GM12878 (cell line): ENCODE results near the gene MRPS12. TPM values are rescaled to one million over a fixed set of nuclear protein-coding genes. Genes with fewer than 3 reads are reported as not detected.

Source experiments
- ATAC-seq: fragments of 200-7000 bp; cut with Tn5 transposase; 3 replicates; pipeline ENCODE4 v1.9.1; 2020; ENCODE audit warnings: mild to moderate bottlenecking, moderate library complexity
- BruUV-seq: library from RNA; stranded (reverse); fragments of 400-500 nt; replicated peaks from 2 replicates; lab custom pipeline; 2021; lab: Mats Ljungman, UMichigan
- CTCF ChIA-PET: fragments of 300-600 bp; sonication (Branson Sonifier 250); formaldehyde crosslinking; extraction: SDS; loops from one replicate; lab custom pipeline; 2021; ENCODE audit warnings: inconsistent platforms; lab: Yijun Ruan, JAX
- POLR2A ChIA-PET: fragments of 350-600 bp; formaldehyde crosslinking; extraction: SDS; loops from one replicate; lab custom pipeline; 2021; ENCODE audit warnings: inconsistent platforms; lab: Charles Lee
- RAD21 ChIA-PET: fragments of 300-600 bp; sonication (Branson Sonifier 250); formaldehyde crosslinking; loops from one replicate; lab custom pipeline; 2023; ENCODE audit warnings: antibody characterized with exemption; ENCODE audit not compliant: unreplicated experiment; lab: Charles Lee
- SMC1A ChIA-PET: fragments of 300-600 bp; sonication (Branson Sonifier 250); formaldehyde crosslinking; loops from one replicate; lab custom pipeline; 2023; ENCODE audit not compliant: unreplicated experiment, uncharacterized antibody; lab: Charles Lee
- DNase-seq: peaks from one replicate; pipeline ENCODE4 v3.0.0-alpha.2; 2011; ENCODE audit warnings: low read depth, low spot score
- FAIRE-seq: peaks from 3 replicates; lab custom pipeline; 2011; peaks lifted over from hg19 to GRCh38; lab: Jason Lieb, UNC
- H2AFZ ChIP-seq: 2 replicates; pipeline ENCODE4 v1.6.0; 2011; ENCODE audit warnings: low read depth, low read length, control low read depth; ENCODE audit not compliant: control insufficient read depth
- H3K27ac ChIP-seq: 2 replicates; pipeline ENCODE4 v1.5.1; 2011; ENCODE audit warnings: control low read depth; ENCODE audit not compliant: control insufficient read depth, insufficient read depth
- H3K27me3 ChIP-seq, 2 experiments: replicated peaks in 1 of 2; 2 replicates each; pipeline versions ENCODE4 v1.6.0 to v1.6.1; 2011; ENCODE audit warnings: low read length in 1 of 2; ENCODE audit not compliant: control insufficient read depth in 2 of 2, insufficient read depth in 2 of 2
- H3K36me3 ChIP-seq, 2 experiments: 2 replicates each; pipeline ENCODE4 v1.5.1; 2011; ENCODE audit warnings: low read length in 1 of 2; ENCODE audit not compliant: control insufficient read depth in 2 of 2, insufficient read depth in 2 of 2
- H3K4me1 ChIP-seq: 2 replicates; pipeline ENCODE4 v1.6.1; 2011; ENCODE audit warnings: mild to moderate bottlenecking, low read length, moderate library complexity, mixed read lengths; ENCODE audit not compliant: control insufficient read depth, insufficient read depth
- H3K4me2 ChIP-seq: 2 replicates; pipeline ENCODE4 v1.6.0; 2011; ENCODE audit warnings: control low read depth; ENCODE audit not compliant: control insufficient read depth, insufficient read depth
- H3K4me3 ChIP-seq: fragments of 200-600 bp; sonication (generic); 2 replicates; pipeline ENCODE4 v1.5.1; 2016
- H3K79me2 ChIP-seq: 2 replicates; pipeline ENCODE4 v1.6.0; 2011; ENCODE audit warnings: low read length; ENCODE audit not compliant: control insufficient read depth, insufficient read depth
- H3K9ac ChIP-seq: 2 replicates; pipeline ENCODE4 v1.8.0; 2011; ENCODE audit warnings: low read length, control low read depth, mixed read lengths; ENCODE audit not compliant: control insufficient read depth, insufficient read depth
- H3K9me3 ChIP-seq: replicated peaks from 3 replicates; pipeline ENCODE4 v1.5.1; 2011; ENCODE audit warnings: mild to moderate bottlenecking, low read length; ENCODE audit not compliant: control insufficient read depth, insufficient read depth
- H4K20me1 ChIP-seq: 2 replicates; pipeline ENCODE4 v1.6.0; 2011; ENCODE audit not compliant: control insufficient read depth, insufficient read depth
- ATF7 ChIP-seq: fragments of 450-650 bp; IDR thresholded peaks from 2 replicates; pipeline ENCODE4 v1.6.1; 2016; ENCODE audit warnings: low read depth, mild to moderate bottlenecking
- CBX3 ChIP-seq: fragments of 200-600 bp; sonication (generic); IDR thresholded peaks from 2 replicates; pipeline ENCODE4 v1.6.1; 2016; ENCODE audit warnings: low read depth, borderline replicate concordance
- CBX5 ChIP-seq: sonication (generic); IDR thresholded peaks from 2 replicates; pipeline ENCODE4 v1.6.1; 2016; ENCODE audit warnings: low read depth, moderate library complexity, mild to moderate bottlenecking, inconsistent platforms
- CEBPB ChIP-seq, 2 experiments: fragments of 150-350 bp in 1 of 2; IDR thresholded peaks; 2 replicates each; pipeline ENCODE4 v1.6.1; 2012 to 2014; ENCODE audit warnings: low read depth in 2 of 2, low read length in 2 of 2, borderline replicate concordance in 1 of 2, inconsistent platforms in 1 of 2
- EP300 ChIP-seq, 2 experiments: fragments of 150-350 bp in 1 of 2; IDR thresholded peaks; 2 replicates each; pipeline ENCODE4 v1.6.1; 2011 to 2012; ENCODE audit warnings: low read depth in 2 of 2, low read length in 2 of 2, borderline replicate concordance in 1 of 2, improper control_type of control experiment in 1 of 2, inconsistent platforms in 1 of 2; ENCODE audit not compliant: control insufficient read depth in 1 of 2
- HDAC6 ChIP-seq: fragments of 200-600 bp; sonication (generic); IDR thresholded peaks from one replicate; pipeline ENCODE4 v1.8.0; 2017; ENCODE audit warnings: antibody characterized with exemption; ENCODE audit not compliant: unreplicated experiment
- JUNB ChIP-seq: IDR thresholded peaks from 2 replicates; pipeline ENCODE4 v1.6.1; 2016; ENCODE audit warnings: antibody characterized with exemption, mild to moderate bottlenecking
- NBN ChIP-seq: fragments of 450-650 bp; IDR thresholded peaks from 2 replicates; pipeline ENCODE4 v1.6.1; 2016
- NR2C1 ChIP-seq: fragments of 450-650 bp; IDR thresholded peaks from 2 replicates; pipeline ENCODE4 v1.6.1; 2017; ENCODE audit warnings: antibody characterized with exemption, mild to moderate bottlenecking, moderate library complexity
- PAX8 ChIP-seq: fragments of 450-650 bp; IDR thresholded peaks from 2 replicates; pipeline ENCODE4 v1.6.1; 2017; ENCODE audit warnings: mild to moderate bottlenecking, moderate library complexity
- ZNF207 ChIP-seq: fragments of 450-650 bp; IDR thresholded peaks from 2 replicates; pipeline ENCODE4 v1.6.1; 2014; ENCODE audit warnings: antibody characterized with exemption, mild to moderate bottlenecking, borderline replicate concordance
- WGBS: methylation state at CpG from one replicate; pipeline ENCODE4 v1.1.6; 2016; ENCODE audit warnings: low lambda C conversion rate; ENCODE audit not compliant: insufficient replicate concordance, insufficient coverage; ENCODE audit errors: missing lambda C conversion rate; 5-methylcytosine and 5-hydroxymethylcytosine counted together
- in situ Hi-C: fragments of 300-500 bp; cut with MboI; formaldehyde crosslinking; loops from 9 replicates; pipeline ENCODE4 v1.14.3; 2018; ENCODE audit warnings: mixed read lengths
- intact Hi-C: fragments of 100-400 bp; cut with micrococcal nuclease; formaldehyde crosslinking; loops from one replicate; pipeline ENCODE4 v1.14.2; 2022; ENCODE audit not compliant: unreplicated experiment
- polyA plus RNA-seq, 11 experiments: library from polyadenylated mRNA; depleted of rRNA in 4 of 11; unstranded in 6 of 11; stranded (reverse) in 5 of 11; fragments of >200 nt; fragmentation: Nextera tagmentation in 4 of 11; fragmentation: Illumina TruSeq in 1 of 11; extraction: Ambion mirVana in 4 of 11; extraction: Trizol in 1 of 11; gene quantifications; 1 replicate in 1 of 11; 2 replicates in 10 of 11; pipeline versions ENCODE4 v1.2.1 to v1.2.3, GENCODE V29; 2011 to 2016; ENCODE audit warnings: inconsistent platforms in 2 of 11, missing spikeins in 2 of 11, low read depth in 1 of 11
- total RNA-seq, 4 experiments: library from RNA; depleted of rRNA in 3 of 4; stranded (reverse); fragments of >200 nt in 3 of 4; fragmentation: Illumina TruSeq in 1 of 4; extraction: Trizol in 1 of 4; gene quantifications; 2 replicates each; pipeline versions ENCODE4 v1.2.1 to v1.2.3, GENCODE V29; 2013 to 2021
- TF ChIP-seq, protein P1 (sequence below): IDR thresholded peaks from 2 replicates; pipeline ENCODE4 v1.6.1; 2012; ENCODE audit warnings: improper control_type of control experiment, low read depth, low read length; ENCODE audit not compliant: insufficient replicate concordance
- TF ChIP-seq, protein P2 (sequence below): fragments of 450-650 bp; IDR thresholded peaks from 2 replicates; pipeline ENCODE4 v1.6.1; 2014; ENCODE audit warnings: mild to moderate bottlenecking
- TF ChIP-seq, protein P3 (sequence below): IDR thresholded peaks from 2 replicates; pipeline ENCODE4 v1.6.1; 2012; ENCODE audit warnings: low read length, inconsistent platforms

The MRPS12 gene
- total and polyA plus RNA-seq, 10 of the 15 experiments (the other 5 are each of a cell fraction or from before 2014, with no cell fraction given): 7.3 to 205 (median 77.3) TPM

DNA sequence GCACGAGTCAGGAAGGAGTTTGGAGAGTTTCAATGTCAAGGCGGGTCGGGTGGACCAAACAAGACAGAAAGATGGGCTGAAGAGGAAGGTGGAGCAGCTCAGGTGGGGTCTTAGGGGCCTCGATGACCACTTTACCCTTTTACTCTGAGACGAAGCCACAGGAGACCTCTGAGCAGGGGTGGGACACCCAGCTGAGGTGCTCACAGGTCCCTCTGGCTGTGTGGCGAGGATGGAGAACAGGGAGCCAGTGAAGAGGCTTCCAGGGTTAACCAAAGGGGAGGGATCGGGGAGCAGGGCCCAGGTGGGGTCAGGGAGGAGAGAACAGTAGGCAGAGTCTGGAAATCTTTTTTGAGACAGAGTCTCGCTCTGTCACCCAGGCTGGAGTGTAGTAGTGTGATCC, 16.8 kb upstream of the MRPS12 start:
- TF ChIP-seq ZNF207: no peak
- no peak for TF ChIP-seq NR2C1
- TF ChIP-seq, protein P1, sequence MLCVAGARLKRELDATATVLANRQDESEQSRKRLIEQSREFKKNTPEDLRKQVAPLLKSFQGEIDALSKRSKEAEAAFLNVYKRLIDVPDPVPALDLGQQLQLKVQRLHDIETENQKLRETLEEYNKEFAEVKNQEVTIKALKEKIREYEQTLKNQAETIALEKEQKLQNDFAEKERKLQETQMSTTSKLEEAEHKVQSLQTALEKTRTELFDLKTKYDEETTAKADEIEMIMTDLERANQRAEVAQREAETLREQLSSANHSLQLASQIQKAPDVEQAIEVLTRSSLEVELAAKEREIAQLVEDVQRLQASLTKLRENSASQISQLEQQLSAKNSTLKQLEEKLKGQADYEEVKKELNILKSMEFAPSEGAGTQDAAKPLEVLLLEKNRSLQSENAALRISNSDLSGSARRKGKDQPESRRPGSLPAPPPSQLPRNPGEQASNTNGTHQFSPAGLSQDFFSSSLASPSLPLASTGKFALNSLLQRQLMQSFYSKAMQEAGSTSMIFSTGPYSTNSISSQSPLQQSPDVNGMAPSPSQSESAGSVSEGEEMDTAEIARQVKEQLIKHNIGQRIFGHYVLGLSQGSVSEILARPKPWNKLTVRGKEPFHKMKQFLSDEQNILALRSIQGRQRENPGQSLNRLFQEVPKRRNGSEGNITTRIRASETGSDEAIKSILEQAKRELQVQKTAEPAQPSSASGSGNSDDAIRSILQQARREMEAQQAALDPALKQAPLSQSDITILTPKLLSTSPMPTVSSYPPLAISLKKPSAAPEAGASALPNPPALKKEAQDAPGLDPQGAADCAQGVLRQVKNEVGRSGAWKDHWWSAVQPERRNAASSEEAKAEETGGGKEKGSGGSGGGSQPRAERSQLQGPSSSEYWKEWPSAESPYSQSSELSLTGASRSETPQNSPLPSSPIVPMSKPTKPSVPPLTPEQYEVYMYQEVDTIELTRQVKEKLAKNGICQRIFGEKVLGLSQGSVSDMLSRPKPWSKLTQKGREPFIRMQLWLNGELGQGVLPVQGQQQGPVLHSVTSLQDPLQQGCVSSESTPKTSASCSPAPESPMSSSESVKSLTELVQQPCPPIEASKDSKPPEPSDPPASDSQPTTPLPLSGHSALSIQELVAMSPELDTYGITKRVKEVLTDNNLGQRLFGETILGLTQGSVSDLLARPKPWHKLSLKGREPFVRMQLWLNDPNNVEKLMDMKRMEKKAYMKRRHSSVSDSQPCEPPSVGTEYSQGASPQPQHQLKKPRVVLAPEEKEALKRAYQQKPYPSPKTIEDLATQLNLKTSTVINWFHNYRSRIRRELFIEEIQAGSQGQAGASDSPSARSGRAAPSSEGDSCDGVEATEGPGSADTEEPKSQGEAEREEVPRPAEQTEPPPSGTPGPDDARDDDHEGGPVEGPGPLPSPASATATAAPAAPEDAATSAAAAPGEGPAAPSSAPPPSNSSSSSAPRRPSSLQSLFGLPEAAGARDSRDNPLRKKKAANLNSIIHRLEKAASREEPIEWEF: no peak
- no peak for TF ChIP-seq NBN
- TF ChIP-seq, protein P2, sequence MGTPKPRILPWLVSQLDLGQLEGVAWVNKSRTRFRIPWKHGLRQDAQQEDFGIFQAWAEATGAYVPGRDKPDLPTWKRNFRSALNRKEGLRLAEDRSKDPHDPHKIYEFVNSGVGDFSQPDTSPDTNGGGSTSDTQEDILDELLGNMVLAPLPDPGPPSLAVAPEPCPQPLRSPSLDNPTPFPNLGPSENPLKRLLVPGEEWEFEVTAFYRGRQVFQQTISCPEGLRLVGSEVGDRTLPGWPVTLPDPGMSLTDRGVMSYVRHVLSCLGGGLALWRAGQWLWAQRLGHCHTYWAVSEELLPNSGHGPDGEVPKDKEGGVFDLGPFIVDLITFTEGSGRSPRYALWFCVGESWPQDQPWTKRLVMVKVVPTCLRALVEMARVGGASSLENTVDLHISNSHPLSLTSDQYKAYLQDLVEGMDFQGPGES: no peak
- no peak for TF ChIP-seq CBX3
- TF ChIP-seq JUNB: no peak
- TF ChIP-seq HDAC6: no peak
- no peak for TF ChIP-seq PAX8
- TF ChIP-seq, protein P3, sequence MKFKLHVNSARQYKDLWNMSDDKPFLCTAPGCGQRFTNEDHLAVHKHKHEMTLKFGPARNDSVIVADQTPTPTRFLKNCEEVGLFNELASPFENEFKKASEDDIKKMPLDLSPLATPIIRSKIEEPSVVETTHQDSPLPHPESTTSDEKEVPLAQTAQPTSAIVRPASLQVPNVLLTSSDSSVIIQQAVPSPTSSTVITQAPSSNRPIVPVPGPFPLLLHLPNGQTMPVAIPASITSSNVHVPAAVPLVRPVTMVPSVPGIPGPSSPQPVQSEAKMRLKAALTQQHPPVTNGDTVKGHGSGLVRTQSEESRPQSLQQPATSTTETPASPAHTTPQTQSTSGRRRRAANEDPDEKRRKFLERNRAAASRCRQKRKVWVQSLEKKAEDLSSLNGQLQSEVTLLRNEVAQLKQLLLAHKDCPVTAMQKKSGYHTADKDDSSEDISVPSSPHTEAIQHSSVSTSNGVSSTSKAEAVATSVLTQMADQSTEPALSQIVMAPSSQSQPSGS: no peak
- no peak for TF ChIP-seq EP300 (IDR thresholded peaks at IDR 0.05; ENCODE audit: borderline replicate concordance in 1 of 2, control insufficient read depth in 1 of 2, low read depth in 2 of 2, low read length in 2 of 2)
- no peak for TF ChIP-seq CBX5
- no peak for TF ChIP-seq ATF7
- TF ChIP-seq CEBPB (IDR thresholded peaks at IDR 0.05; ENCODE audit: borderline replicate concordance in 1 of 2, low read depth in 2 of 2, low read length in 2 of 2): no peak
- FAIRE-seq (no peak), ATAC-seq (no peak), DNase-seq (no peak)
- Histone ChIP-seq H3K4me1 (no peaks in the 10 kb centered on the region), H3K9me3 (no peaks in the 10 kb centered on the region), H3K79me2 (no peaks in the 10 kb centered on the region), H3K9ac (no peak overlapping the region), H3K27ac (no peak overlapping the region), H3K36me3 (no peaks in the 10 kb centered on the region), H3K27me3 (no peaks in the 10 kb centered on the region), H2AFZ (no peak overlapping the region), H4K20me1 (no peaks in the 10 kb centered on the region), H3K4me2 (no peak overlapping the region), H3K4me3 (no peak overlapping the region)
- in situ Hi-C loops (no loop called here), intact Hi-C loops (no loop called here)
- ChIA-PET RAD21 (no interaction called here), POLR2A (interaction anchor here (0.6 kb wide), 1 partner anchor 39 kb away, joined by 4 read pairs; no protein-coding TSS in a partner anchor), CTCF (interaction anchor here (1.6 to 1.8 kb wide), 4 partner anchors 13 to 277 kb away, joined by 3 to 5 read pairs (median 4); partner anchors contain the start of genes MRPS12 and SARS2), SMC1A (no interaction called here)
- no TSS peak for BruUV-seq
- 81% methylated on average over 8 of the region's 8 CpGs for WGBS
